Endothelial cell of umbilical vein (primary cell): Measurements from ENCODE around the gene TBC1D21. TPM values are rescaled to one million over a fixed set of nuclear protein-coding genes. Genes with fewer than 3 reads are reported as not detected.

ENCODE experiments used
- BruUV-seq: library from RNA; stranded (reverse); fragments of 400-500 nt; replicated peaks from 2 replicates; lab custom pipeline; 2021; lab: Mats Ljungman, UMichigan
- CTCF ChIA-PET: fragments of 300-600, 350-600 bp; sonication (Branson Sonifier 250); formaldehyde crosslinking; loops from one replicate; lab custom pipeline; 2021; ENCODE audit warnings: antibody characterized with exemption, inconsistent platforms; lab: Charles Lee
- POLR2A ChIA-PET: fragments of 300-600, 350-600 bp; sonication (Branson Sonifier 250); formaldehyde crosslinking; loops from one replicate; lab custom pipeline; 2021; ENCODE audit warnings: antibody characterized with exemption, inconsistent platforms; lab: Charles Lee
- DNase-seq: peaks from one replicate; pipeline ENCODE4 v3.0.0-alpha.2; 2011; ENCODE audit warnings: low read depth, low spot score
- FAIRE-seq: peaks from 2 replicates; lab custom pipeline; 2011; peaks lifted over from hg19 to GRCh38; lab: Jason Lieb, UNC
- H2AFZ ChIP-seq: 2 replicates; pipeline ENCODE4 v1.6.0; 2012; ENCODE audit warnings: low read depth, low read length, control low read depth, inconsistent platforms
- H3K27ac ChIP-seq: 2 replicates; pipeline ENCODE4 v1.5.1; 2011; ENCODE audit warnings: low read depth, mild to moderate bottlenecking, control low read depth, low read length, moderate library complexity; ENCODE audit not compliant: insufficient read depth
- H3K27me3 ChIP-seq, 2 experiments: 2 replicates each; pipeline versions ENCODE4 v1.6.0 to v1.6.1; 2011; ENCODE audit warnings: low read length in 2 of 2, mixed read lengths in 1 of 2; ENCODE audit not compliant: control insufficient read depth in 2 of 2, insufficient read depth in 2 of 2
- H3K36me3 ChIP-seq, 2 experiments: 2 replicates in 1 of 2; 3 replicates in 1 of 2; pipeline ENCODE4 v1.5.1; 2011; ENCODE audit warnings: low read length in 2 of 2, mild to moderate bottlenecking in 1 of 2, moderate library complexity in 1 of 2; ENCODE audit not compliant: control insufficient read depth in 2 of 2, insufficient read depth in 2 of 2; ENCODE audit errors: extremely low read depth in 1 of 2
- H3K4me1 ChIP-seq: 3 replicates; pipeline ENCODE4 v1.5.1; 2011; ENCODE audit warnings: mild to moderate bottlenecking, low read length; ENCODE audit not compliant: control insufficient read depth, insufficient read depth; ENCODE audit errors: extremely low read depth
- H3K4me2 ChIP-seq: 2 replicates; pipeline ENCODE4 v1.6.1; 2011; ENCODE audit warnings: low read length, control low read depth, mixed read lengths; ENCODE audit not compliant: insufficient read depth
- H3K4me3 ChIP-seq, 3 experiments: fragments of 200-600 bp in 1 of 3; sonication (generic), shearing (Covaris generic) in 1 of 3; replicated peaks in 1 of 3; 2 replicates each; pipeline ENCODE4 v1.5.1; 2011 to 2016; ENCODE audit warnings: control low read depth in 3 of 3, low read length in 3 of 3, mild to moderate bottlenecking in 2 of 3, inconsistent platforms in 1 of 3, low read depth in 1 of 3, moderate library complexity in 1 of 3; ENCODE audit not compliant: insufficient read depth in 1 of 3
- H3K79me2 ChIP-seq: 2 replicates; pipeline ENCODE4 v1.6.0; 2012; ENCODE audit warnings: low read length, inconsistent platforms; ENCODE audit not compliant: control insufficient read depth, insufficient read depth
- H3K9ac ChIP-seq: replicated peaks from 2 replicates; pipeline ENCODE3; 2011; ENCODE audit warnings: low read length, control low read depth; ENCODE audit not compliant: insufficient read depth; ENCODE audit errors: extremely low read depth
- H3K9me1 ChIP-seq: replicated peaks from 3 replicates; pipeline ENCODE4 v1.6.0; 2011; ENCODE audit warnings: mild to moderate bottlenecking, low read length; ENCODE audit not compliant: control insufficient read depth, insufficient read depth; ENCODE audit errors: extremely low read depth
- H3K9me3 ChIP-seq: replicated peaks from 2 replicates; pipeline ENCODE4 v1.5.1; 2012; ENCODE audit warnings: low read length, inconsistent platforms; ENCODE audit not compliant: control insufficient read depth, insufficient read depth
- H4K20me1 ChIP-seq: replicated peaks from 2 replicates; pipeline ENCODE3; 2011; ENCODE audit warnings: mild to moderate bottlenecking, low read length; ENCODE audit not compliant: control insufficient read depth, insufficient read depth; ENCODE audit errors: extremely low read depth
- CTCF ChIP-seq, 2 donors: IDR thresholded peaks; 1 replicate in 1 of 2; 2 replicates in 1 of 2; pipeline ENCODE4 v1.5.1; 2011; ENCODE audit warnings: low read length in 2 of 2, mild to moderate bottlenecking in 2 of 2, moderate library complexity in 2 of 2, control low read depth in 1 of 2, inconsistent platforms in 1 of 2, low read depth in 1 of 2; ENCODE audit not compliant: insufficient read depth in 1 of 2; ENCODE audit errors: extremely low read depth in 1 of 2
- EZH2 ChIP-seq: IDR thresholded peaks from 2 replicates; pipeline ENCODE4 v1.6.1; 2012; ENCODE audit warnings: borderline replicate concordance, low read depth, mild to moderate bottlenecking, moderate library complexity, low read length, inconsistent platforms; ENCODE audit not compliant: severe bottlenecking
- JUN ChIP-seq: IDR thresholded peaks from 2 replicates; pipeline ENCODE4 v1.6.1; 2011; ENCODE audit warnings: borderline replicate concordance, low read depth; ENCODE audit not compliant: insufficient read length, insufficient read depth
- POLR2A ChIP-seq: IDR thresholded peaks from 2 replicates; pipeline ENCODE4 v1.6.1; 2012; ENCODE audit warnings: low read depth, mild to moderate bottlenecking, control low read depth, low read length
- POLR2AphosphoS5 ChIP-seq: IDR thresholded peaks from 2 replicates; pipeline ENCODE4 v1.6.1; 2012; ENCODE audit warnings: low read depth, mild to moderate bottlenecking, control low read depth, low read length, moderate library complexity; ENCODE audit not compliant: insufficient read depth
- dilution Hi-C: fragments of 300-500 bp; cut with MboI; formaldehyde crosslinking; loops from one replicate; pipeline ENCODE4 v1.15.0; 2019; ENCODE audit warnings: low sequenced_read_pairs; ENCODE audit not compliant: extremely low pct_ligation_motif_present
- intact Hi-C: fragments of 100-400 bp; cut with micrococcal nuclease; formaldehyde crosslinking; loops from one replicate; pipeline ENCODE4 v1.10.0; 2022
- polyA plus RNA-seq, 4 experiments: library from polyadenylated mRNA; depleted of rRNA in 3 of 4; stranded (reverse) in 3 of 4; unstranded in 1 of 4; fragments of >200 nt; gene quantifications; 2 replicates each; pipeline versions ENCODE4 v1.2.1 to v1.2.3, GENCODE V29; 2011 to 2012; ENCODE audit warnings: missing spikeins in 1 of 4
- total RNA-seq: library from RNA; stranded (reverse); gene quantifications from 2 replicates; pipeline ENCODE4 v1.2.3, GENCODE V29; 2021
- TF ChIP-seq, protein P1 (sequence below): IDR thresholded peaks from 2 replicates; pipeline ENCODE4 v1.6.1; 2011; ENCODE audit not compliant: insufficient read depth, insufficient read length

TBC1D21 gene
- total and polyA plus RNA-seq, 2 donors (not counting 3 experiments of a cell fraction or from before 2014, with no cell fraction given) = not detected

GRCh38 chr15:73915082-73915481 is 41.7 kb downstream of the TBC1D21 start:
- Histone ChIP-seq H3K27me3 (peaks cover 0 to 10% of the 10 kb centered on the region in 2 experiments), H3K79me2 (no peaks in the 10 kb centered on the region), H4K20me1 (no peaks in the 10 kb centered on the region), H2AFZ (no peak overlapping the region), H3K9me1 (no peaks in the 10 kb centered on the region), H3K36me3 (no peaks in the 10 kb centered on the region), H3K9me3 (no peaks in the 10 kb centered on the region), H3K4me1 (no peaks in the 10 kb centered on the region), H3K27ac (no peak overlapping the region), H3K4me2 (no peak overlapping the region), H3K4me3 (no peak overlapping the region), H3K9ac (no peak overlapping the region)
- TF ChIP-seq POLR2A = no peak
- TF ChIP-seq EZH2 = no peak
- TF ChIP-seq CTCF (IDR thresholded peaks at IDR 0.05; ENCODE audit: extremely low read depth in 1 of 2, insufficient read depth in 1 of 2, low read depth in 1 of 2, low read length in 2 of 2) = no peak
- no peak for TF ChIP-seq POLR2AphosphoS5
- TF ChIP-seq, protein P1, sequence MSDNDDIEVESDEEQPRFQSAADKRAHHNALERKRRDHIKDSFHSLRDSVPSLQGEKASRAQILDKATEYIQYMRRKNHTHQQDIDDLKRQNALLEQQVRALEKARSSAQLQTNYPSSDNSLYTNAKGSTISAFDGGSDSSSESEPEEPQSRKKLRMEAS = no peak
- TF ChIP-seq JUN = no peak
- no TSS peak for BruUV-seq
- dilution Hi-C loops (no loop called here), intact Hi-C loops (no loop called here)
- CTCF ChIA-PET = interaction anchor here (1.0 to 13.7 kb wide), 3 partner anchors 9 to 75 kb away, joined by 3 to 239 read pairs (median 3); partner anchors contain the start of gene TBC1D21
- no peak for DNase-seq
- POLR2A ChIA-PET = no interaction called here
- FAIRE-seq = no peak
